Activated effector memory CD4-positive, alpha-beta T cell treated with anti-CD3 and anti-CD28 coated beads, Interleukin-2, amount 50 U/mL, for 16 hours (primary cell): ENCODE results near the gene ARF1.

Experiments
- DNase-seq: peaks from one replicate; pipeline ENCODE4 v3.0.0-alpha.2; 2020

ARF1 gene

GRCh38 chr1:228088586-228089498, 6.3 kb downstream of the ARF1 start:
- DNase-seq = peak; percentile 64

- peak; percentile 61 for DNase-seq
Measured at GRCh38 chr1:228089519-228090380, 7.2 kb downstream of the ARF1 start.

DNA sequence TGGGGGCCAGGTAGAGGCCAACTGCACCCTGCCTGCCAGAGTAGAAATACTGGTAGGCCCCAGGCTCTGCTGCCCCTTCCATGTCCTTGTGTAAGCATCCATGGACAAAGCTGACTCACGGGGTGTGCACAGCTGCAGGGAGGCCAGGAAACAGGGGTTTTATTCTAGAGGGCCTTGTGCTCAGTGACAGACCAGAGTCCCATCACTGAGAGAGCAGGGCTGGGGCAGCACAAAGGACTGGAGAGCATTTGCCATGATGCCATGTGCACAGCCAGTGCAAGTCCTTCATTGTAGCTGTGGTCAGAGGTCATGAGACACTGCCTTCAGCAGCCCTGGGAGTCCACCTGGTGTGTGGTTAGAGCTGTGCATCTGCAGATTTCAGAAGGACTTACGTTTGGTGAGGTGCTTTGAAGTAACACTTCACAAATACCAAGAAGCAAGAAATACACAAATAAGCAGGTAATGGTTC, 8.1 kb downstream of the ARF1 start:
- DNase-seq = peak; percentile 64

DNA sequence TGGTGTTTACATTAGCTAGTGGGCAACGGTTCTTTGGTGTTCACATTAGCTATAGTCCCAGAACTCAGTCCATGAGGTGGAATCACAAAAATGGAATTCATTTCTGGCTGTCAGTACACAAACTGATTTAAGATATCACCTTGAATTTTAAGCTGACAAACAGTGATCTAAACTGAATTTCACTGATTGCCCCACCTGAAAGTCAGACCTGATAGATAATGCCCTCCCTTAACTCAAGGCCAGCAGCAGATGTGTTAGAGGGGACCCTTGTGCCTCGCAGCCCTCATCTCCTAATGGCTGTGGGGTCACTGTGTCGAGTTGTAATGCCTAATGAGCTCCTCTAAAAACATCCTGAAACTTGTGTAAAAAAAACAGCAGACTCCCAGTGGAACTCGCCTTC, 8.6 kb downstream of the ARF1 start:
- no peak for DNase-seq

DNA sequence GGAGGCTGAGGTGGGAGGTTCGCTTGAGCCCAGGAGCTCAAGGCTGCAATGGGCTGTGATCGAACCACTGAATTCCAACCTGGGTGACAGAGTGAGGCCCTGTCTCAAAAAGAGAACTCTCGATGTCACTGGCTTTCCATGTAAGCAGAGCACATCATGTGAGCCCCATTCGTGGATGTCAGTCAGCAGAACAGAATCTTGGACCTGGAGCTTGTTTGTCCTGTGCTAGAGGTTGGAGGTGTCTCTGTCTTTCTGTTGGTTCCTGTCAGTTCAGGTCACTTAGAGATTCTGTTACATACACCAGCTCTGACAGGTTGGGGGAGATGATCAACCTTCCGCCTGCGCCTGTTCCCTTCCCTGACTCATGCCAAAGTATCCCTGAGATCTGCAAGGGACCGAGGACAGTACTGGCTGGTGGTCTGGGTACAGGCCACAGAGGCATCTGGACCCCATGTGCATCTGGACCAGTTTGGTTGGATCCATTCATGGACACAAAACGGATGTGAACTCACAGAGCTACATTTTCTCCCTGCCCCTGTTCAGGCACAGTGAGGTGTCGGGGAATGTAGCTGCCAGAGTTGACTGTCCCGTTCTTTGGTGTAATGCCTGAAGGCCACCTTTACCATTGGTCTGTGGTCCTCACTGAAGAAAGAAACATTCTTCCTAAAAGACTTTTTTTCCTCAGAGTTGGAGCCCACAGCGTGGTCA, 10.0 kb downstream of the ARF1 start:
- peak; percentile 57 for DNase-seq

DNA sequence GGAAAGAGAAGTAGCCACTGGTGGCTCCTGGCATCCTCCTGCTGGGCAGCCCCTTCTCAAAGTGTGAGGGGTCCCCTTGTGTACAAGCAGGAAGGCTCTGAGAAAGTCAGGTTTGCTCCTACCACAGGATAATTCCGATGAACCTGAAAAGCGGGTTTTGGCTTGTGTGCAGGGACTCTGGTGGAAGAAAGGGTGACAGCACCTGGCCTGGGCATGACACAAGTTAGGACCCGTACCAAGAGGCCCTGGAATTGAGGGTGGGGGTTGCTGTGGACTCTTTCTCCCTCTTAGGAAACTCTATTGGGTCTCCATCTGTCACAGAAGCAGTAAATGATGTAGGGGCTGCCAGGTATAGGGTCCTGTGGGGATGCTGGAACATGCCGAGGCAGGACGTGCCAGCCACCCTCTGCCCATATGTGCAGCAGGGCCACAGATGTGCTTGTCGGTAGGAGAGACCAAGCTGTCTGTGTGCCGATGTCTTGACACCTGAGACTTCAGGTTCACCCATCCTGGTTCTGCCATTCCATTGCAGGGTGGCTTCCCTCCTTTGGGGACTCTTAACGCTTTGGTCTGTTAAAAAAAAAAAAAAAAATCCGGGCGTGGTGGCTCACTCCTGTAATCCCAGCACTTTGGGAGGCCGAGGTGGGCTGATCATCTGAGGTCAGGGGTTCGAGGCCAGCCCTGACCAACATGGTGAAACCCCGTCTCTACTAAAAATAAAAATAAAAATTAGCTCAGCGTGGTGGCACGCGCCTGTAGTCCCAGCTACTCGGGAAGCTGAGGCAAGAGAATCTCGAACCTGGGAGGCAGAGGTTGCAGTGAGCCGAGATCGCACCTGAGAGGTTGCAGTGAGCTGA, 10.8 kb downstream of the ARF1 start:
- peak; percentile 58 for DNase-seq

GRCh38 chr1:228094432-228095016, 12.0 kb downstream of the ARF1 start:
- peak; percentile 24 for DNase-seq

- DNase-seq = peak; percentile 43
Measured at GRCh38 chr1:228095161-228095560, 12.7 kb downstream of the ARF1 start.

DNA sequence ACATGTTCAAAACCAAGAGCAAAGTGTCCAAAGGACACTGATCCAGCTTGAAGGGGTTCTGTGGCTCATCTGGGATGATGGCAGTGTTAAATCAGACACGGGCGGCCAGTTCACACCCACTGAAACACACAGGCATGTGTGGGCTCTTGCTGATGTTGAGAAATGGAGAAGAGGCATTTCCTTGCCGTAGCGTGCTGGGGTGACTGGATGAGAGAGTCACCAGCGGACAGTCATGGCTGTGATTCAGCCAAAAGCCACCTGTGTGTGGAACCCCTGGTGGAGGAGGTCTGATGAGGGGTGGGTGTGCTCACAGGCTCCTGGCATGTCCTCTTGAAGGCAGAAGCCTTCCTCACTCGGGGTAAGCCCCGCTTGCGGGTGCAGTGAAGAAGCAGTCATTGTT, 13.4 kb downstream of the ARF1 start:
- peak; percentile 39 for DNase-seq

GRCh38 chr1:228096416-228097332, 14.2 kb downstream of the ARF1 start:
- peak; percentile 62 for DNase-seq

GRCh38 chr1:228097333-228098081, 15.0 kb downstream of the ARF1 start:
- DNase-seq = peak; percentile 63

DNA sequence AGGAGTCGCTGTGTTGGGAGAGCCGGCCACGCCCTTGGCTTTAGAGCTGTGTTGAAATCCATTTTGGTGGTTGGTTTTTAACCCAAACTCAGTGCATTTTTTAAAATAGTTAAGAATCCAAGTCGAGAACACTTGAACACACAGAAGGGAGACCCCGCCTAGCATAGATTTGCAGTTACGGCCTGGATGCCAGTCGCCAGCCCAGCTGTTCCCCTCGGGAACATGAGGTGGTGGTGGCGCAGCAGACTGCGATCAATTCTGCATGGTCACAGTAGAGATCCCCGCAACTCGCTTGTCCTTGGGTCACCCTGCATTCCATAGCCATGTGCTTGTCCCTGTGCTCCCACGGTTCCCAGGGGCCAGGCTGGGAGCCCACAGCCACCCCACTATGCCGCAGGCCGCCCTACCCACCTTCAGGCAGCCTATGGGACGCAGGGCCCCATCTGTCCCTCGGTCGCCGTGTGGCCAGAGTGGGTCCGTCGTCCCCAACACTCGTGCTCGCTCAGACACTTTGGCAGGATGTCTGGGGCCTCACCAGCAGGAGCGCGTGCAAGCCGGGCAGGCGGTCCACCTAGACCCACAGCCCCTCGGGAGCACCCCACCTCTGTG, 15.9 kb downstream of the ARF1 start:
- peak; percentile 60 for DNase-seq

- peak; percentile 59 for DNase-seq
Measured at GRCh38 chr1:228099331-228099732, 16.8 kb downstream of the ARF1 start.

- peak; percentile 63 for DNase-seq
Measured at GRCh38 chr1:228100822-228101613, 18.5 kb downstream of the ARF1 start.

DNA sequence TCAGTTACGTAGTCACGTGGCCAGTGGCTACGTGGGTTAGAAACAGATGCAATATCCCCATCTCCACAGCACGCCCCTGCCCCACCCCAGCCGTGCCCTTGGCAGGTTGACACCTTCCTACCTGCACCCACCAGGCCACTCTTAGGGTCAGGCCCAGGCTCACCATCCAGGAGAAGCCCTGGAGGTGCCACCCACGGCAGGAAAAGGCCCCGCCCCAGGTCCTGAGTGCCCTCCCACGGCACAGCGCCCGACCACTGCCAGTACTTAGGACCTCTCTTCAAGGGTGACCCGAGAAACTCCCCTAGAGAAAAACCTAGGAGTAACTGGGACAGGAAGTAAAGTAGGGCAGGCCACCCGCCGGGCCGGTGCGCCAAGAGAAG, 19.1 kb downstream of the ARF1 start:
- peak; percentile 74 for DNase-seq

DNA sequence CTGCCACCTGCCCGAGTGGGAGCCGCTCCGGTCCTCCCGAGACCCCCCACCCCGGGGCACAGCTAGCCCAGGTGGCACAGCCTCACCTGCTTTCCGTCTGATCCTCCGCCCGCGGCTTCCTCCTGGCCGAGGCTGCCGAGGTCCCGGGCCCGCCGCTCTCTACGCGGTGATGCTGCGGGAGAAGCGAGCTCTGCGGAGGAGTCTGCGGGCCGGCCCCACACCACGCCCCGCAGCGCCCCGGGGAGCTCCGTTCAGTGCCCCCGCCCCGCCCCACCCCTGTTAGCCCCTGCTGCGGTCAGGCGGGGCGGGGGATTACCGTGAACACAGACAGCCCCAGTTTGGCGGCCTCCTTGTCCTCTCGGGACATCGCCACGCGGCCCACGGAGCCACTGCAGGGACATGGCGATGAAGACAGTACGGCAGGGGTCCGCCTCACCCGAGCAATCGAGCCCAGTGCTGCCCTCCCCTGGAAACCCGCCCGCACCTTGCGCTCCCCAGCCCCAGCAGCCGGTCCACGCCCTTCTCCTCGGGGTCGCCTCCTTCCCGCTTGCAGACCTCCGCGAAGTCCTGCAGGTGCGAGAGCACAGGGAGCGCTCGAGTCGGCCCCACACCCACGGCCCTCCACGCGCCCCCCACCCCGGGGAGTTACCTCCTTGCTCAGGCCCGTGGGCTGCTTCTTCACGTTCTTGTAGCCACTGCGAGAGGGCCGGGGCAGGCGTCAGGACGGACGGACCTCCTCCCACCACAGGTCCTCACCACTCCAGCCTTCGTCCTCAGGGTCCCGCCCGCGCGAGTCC, 19.7 kb downstream of the ARF1 start:
- DNase-seq = peak; percentile 87
